ENCODE results near the gene EIF2AK3.
"Not testable (repeated sequence)": the region's sequence is repeated elsewhere in the genome, so short reads cannot be mapped to it uniquely, and the experiment has no call there.

The EIF2AK3 gene

DNA sequence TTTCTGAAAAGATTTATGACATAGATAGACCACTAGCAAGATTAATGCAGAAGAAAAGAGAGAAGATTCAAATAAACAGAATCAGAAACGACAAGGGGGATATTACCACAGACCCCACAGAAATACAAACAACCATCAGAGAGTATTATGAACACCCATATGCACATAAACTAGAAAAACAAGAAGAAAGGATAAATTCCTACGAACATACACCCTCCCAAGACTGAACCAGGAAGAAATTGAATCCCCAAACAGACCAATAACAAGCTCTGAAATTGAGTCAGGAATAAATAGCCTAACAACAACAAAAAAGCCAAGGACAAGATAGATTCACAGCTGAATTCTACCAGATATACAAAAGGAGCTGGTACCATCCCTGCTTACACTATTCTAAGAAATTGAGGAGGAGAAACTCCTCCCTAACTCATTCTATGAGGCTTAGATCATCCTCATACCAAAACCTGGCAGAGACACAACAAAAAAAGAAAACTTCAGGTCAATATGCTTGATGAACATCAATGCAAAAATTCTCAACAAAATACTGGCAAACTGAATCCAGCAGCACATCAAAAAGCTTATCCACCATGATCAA lies 18.1 kb upstream of the EIF2AK3 start:
- peaks cover 11% of the 10 kb centered on the region for H3K4me1 Mint-ChIP-seq (ENCODE audit: low read depth)
- H3K9me3 Mint-ChIP-seq (ENCODE audit: low read depth); H3K27ac Mint-ChIP-seq; H3K4me3 Mint-ChIP-seq; H3K27me3 Mint-ChIP-seq; H3K36me3 Mint-ChIP-seq: not testable (repeated sequence)

DNA sequence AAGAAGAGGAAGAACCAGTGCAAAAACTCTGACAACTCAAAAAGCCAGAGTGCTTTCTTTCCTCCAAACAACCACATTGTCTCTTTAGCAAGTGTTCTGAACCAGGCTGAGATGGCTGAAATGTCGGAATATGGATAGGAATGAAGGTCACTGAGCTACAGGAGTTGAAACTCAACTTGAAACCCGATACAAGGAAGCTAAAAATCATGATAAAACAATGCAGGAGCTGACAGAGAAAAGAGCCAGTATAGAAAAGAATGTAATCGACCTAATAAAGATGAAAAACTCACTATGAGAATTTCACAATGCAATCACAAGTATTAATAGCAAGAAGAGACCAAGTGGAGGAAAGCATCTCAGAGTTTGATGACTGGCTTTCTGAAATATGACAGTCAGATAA lies 15.0 kb upstream of the EIF2AK3 start:
- H3K36me3 Mint-ChIP-seq, result no peaks in the 10 kb centered on the region
- H3K4me3 Mint-ChIP-seq, result no peak overlapping the region
- H3K4me1 Mint-ChIP-seq (ENCODE audit: low read depth), result peaks cover 30% of the 10 kb centered on the region
- peaks cover 1% of the 10 kb centered on the region for H3K27me3 Mint-ChIP-seq
- no peak overlapping the region for H3K27ac Mint-ChIP-seq
- peaks cover 4% of the 10 kb centered on the region for H3K9me3 Mint-ChIP-seq (ENCODE audit: low read depth)

DNA sequence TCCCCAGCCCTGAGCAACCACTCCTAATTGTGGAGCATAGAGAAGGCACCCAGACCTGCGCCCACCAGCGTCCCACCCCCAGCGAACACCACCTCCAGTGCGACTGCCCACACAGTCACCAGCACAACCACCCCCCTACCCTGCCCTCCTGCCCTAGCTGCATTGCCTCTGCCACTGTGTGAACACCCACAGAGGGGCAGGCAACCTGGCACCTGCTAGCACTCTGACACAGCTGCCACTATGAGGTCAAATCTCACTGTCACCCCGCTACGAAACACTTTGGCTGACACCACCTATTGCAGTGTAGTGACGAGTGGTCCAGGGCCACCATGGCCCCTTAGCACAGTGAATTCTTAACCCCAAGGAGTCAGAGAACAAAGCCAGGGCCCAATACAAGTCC lies 14.1 kb upstream of the EIF2AK3 start:
- H3K9me3 Mint-ChIP-seq (ENCODE audit: low read depth), result peaks cover 4% of the 10 kb centered on the region
- H3K4me3 Mint-ChIP-seq, result no peak overlapping the region
- peaks cover 2% of the 10 kb centered on the region for H3K27me3 Mint-ChIP-seq
- no peaks in the 10 kb centered on the region for H3K36me3 Mint-ChIP-seq
- H3K4me1 Mint-ChIP-seq (ENCODE audit: low read depth), result peaks cover 30% of the 10 kb centered on the region
- H3K27ac Mint-ChIP-seq, result no peak overlapping the region

DNA sequence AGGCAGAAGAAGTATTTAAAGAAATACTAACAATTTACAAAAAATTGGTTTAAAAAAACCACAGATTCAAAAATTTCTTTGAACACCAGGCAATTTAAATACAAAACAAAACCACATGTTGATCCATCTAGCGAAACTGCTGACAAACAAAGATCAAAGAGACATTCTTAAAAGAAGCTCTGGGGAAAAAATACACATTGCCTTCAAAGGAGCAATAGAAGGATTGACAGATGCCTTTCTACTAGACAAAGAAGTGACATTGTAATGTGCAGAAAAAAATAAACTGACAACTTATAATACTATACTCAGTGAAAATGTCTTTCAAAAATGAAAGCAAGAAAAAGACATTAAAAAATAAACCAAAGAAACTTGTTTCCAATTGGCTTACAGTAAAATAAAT lies 12.6 kb upstream of the EIF2AK3 start:
- no peaks in the 10 kb centered on the region for H3K36me3 Mint-ChIP-seq
- H3K4me1 Mint-ChIP-seq (ENCODE audit: low read depth), result peaks cover 25% of the 10 kb centered on the region
- H3K9me3 Mint-ChIP-seq (ENCODE audit: low read depth), result peaks cover 4% of the 10 kb centered on the region
- H3K27ac Mint-ChIP-seq, result no peak overlapping the region
- H3K27me3 Mint-ChIP-seq, result peaks cover 2% of the 10 kb centered on the region
- H3K4me3 Mint-ChIP-seq, result no peak overlapping the region

DNA sequence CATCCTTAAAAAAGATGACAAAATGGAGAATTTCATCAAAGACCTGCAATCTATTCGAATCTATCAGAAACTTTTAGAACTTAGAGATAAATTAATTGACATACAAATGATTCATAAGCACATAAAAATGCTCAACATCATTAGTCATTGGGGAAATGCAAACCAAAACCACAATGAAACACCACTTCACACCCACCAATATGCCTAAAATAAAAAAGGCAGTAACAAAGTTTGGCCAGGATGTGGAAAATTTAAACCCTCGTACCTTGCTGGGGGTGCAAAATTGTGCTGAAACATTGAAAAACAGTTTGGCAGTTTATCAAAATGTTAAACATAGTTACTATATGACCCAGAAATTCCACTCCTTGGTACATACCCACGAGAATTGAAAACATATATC lies 11.5 kb upstream of the EIF2AK3 start:
- Mint-ChIP-seq H3K4me1 (ENCODE audit: low read depth) (peaks cover 19% of the 10 kb centered on the region), H3K27me3 (peaks cover 2% of the 10 kb centered on the region), H3K4me3 (peak overlapping the region; percentile 23), H3K36me3 (no peaks in the 10 kb centered on the region), H3K9me3 (ENCODE audit: low read depth) (peaks cover 4% of the 10 kb centered on the region), H3K27ac (peak overlapping the region; percentile 34)

DNA sequence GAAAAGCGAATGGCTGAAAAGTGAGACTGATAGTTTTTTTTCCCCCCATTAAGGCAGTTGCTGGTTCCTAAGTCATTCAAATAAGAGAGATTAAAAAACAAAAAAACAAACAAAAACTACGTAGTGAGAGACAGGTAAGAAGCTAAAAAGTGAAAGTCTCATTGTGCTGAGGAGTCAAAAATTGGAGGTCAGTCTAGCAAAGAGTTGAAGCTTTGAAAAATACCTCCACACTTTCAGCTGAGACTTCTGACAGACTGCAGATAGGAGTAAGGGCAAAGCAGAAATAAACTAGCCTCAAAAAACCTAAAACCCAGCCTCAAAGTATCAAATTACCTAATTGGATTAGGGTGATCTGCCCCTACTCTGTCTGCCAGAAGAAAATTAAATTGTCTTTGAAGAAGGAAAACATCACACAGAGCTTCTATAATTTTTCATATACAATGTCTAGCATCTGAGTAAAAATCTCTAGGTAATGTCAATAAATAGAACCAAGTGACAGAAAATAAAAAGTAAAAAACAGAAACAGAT lies 10.9 kb upstream of the EIF2AK3 start:
- H3K36me3 Mint-ChIP-seq, result no peaks in the 10 kb centered on the region
- peaks cover 4% of the 10 kb centered on the region for H3K9me3 Mint-ChIP-seq (ENCODE audit: low read depth)
- H3K27me3 Mint-ChIP-seq, result peaks cover 2% of the 10 kb centered on the region
- peak overlapping the region; percentile 22 for H3K27ac Mint-ChIP-seq
- peaks cover 19% of the 10 kb centered on the region for H3K4me1 Mint-ChIP-seq (ENCODE audit: low read depth)
- H3K4me3 Mint-ChIP-seq, result peak overlapping the region; percentile 23

DNA sequence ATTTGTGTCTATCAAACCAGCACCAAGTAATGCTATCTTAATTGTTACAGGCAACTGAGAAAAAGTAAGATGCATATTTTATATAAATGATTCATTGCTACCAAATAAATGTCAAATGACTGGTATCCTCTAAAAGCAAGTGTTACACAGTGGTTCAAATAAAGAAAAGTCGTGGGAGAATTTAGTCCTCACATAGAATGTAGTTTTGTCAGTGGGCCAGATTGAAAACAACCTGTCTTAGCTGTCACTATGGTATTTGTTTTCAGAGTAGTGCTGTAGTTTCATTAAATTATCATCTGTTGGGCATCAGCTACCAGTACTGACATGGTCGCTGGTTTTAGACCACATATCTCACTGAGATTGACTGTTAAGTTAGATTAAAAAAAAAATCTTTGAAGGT lies 10.2 kb upstream of the EIF2AK3 start:
- H3K36me3 Mint-ChIP-seq, result no peaks in the 10 kb centered on the region
- peaks cover 19% of the 10 kb centered on the region for H3K4me1 Mint-ChIP-seq (ENCODE audit: low read depth)
- peaks cover 2% of the 10 kb centered on the region for H3K27me3 Mint-ChIP-seq
- H3K9me3 Mint-ChIP-seq (ENCODE audit: low read depth), result peaks cover 4% of the 10 kb centered on the region
- peak overlapping the region; percentile 23 for H3K4me3 Mint-ChIP-seq
- H3K27ac Mint-ChIP-seq, result peak overlapping the region; percentile 41

DNA sequence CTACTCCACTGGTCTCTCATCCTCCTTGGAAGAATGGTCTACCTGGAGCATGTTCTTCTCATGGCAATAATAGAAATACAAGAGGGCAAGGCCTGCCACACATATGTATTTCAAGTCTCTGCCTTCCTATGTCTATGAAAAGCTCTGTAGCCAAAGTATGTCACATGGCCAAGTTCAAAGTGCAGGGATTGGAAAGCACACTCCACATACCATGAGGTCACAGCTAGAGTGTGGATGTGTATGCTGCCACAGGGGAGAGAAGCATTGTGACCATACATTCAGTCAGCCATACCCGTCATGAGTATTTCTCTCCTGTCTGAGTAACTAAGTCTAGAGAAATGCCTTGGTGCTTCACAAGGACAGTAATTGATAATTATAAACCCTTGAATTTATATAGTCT lies 8.8 kb upstream of the EIF2AK3 start:
- H3K27me3 Mint-ChIP-seq, result peaks cover 2% of the 10 kb centered on the region
- peaks cover 19% of the 10 kb centered on the region for H3K4me1 Mint-ChIP-seq (ENCODE audit: low read depth)
- H3K9me3 Mint-ChIP-seq (ENCODE audit: low read depth), result peaks cover 4% of the 10 kb centered on the region
- no peak overlapping the region for H3K27ac Mint-ChIP-seq
- H3K36me3 Mint-ChIP-seq, result no peaks in the 10 kb centered on the region
- H3K4me3 Mint-ChIP-seq, result no peak overlapping the region

DNA sequence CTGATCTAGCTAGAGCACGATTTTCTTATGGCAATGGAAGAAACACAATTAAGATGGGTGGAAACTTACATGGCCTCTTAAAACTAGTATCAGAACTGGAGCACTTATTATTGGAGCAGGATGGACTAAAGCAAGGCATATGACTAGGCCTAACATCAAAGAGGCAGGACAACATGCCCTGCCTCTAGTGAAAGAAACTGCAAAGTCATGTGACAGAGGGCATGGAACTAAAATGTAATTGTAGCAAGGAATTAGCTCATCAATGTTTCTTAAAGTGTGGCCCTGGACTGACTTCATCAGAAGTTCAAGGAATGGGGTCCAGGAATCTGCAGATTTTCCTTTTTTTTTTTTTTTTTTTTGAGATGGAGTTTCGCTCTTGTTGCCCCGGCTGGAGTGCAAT lies 5.3 kb upstream of the EIF2AK3 start:
- Mint-ChIP-seq H3K36me3 (no peaks in the 10 kb centered on the region), H3K4me1 (ENCODE audit: low read depth) (peaks cover 10% of the 10 kb centered on the region), H3K4me3 (no peak overlapping the region), H3K27ac (no peak overlapping the region), H3K27me3 (peaks cover 1% of the 10 kb centered on the region), H3K9me3 (ENCODE audit: low read depth) (no peaks in the 10 kb centered on the region)

DNA sequence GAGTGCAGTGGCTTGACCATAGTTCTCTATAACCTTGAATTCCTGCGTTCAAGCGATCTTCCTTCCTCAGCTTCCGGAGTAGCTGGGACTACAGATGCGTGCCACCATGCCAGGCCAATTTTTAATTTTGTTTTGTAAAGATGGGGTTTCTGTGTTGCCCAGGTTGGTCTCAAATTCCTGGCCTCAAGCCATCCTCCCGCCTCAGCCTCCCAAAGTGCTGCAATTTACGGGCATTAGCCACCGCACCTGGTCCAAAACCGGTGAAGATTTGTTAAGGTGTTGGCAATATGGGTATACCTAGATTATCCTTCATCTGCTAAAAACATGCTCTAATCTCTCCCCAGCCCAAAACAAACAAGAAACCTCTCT lies 1.3 kb upstream of the EIF2AK3 start:
- Mint-ChIP-seq H3K4me1 (ENCODE audit: low read depth) (peaks cover 12% of the 10 kb centered on the region), H3K27me3 (no peaks in the 10 kb centered on the region), H3K9me3 (ENCODE audit: low read depth) (no peaks in the 10 kb centered on the region), H3K36me3 (no peaks in the 10 kb centered on the region), H3K27ac (peak overlapping the region; percentile 84), H3K4me3 (no peak overlapping the region)

DNA sequence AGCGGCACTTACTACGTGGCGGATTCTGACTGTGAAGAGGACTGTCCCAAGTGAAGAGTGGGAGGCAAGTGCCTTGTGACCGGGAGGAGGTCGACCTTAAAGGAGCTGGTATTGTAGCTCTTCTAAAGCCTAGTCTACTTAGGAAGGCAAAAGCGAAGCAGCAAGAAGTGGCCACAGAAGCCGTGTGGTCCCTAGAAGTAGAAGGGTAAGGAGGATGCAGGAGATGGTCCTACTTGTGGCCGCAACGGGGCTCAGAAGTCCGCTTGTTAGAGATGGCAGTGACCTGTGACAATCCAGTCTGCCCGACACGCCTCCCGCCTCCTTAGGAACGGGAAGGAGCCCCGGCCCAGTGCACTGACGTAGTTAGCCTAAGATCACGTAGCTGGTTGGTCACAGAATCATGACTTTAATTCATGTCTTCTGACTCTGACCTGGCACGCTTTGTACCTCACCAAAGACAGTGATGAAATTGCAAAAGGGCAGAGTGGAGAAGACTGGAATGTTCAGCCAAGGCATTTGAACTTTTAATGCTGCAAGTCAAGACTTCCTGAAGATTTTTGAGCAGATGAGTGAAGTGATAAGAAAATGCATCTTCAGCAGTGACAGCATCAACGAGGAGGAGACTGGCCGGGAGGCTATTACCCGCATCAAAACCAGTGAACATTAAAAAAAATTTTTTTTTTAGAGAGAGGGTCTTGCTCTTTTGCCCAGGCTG lies 749 bp upstream of the EIF2AK3 start:
- Mint-ChIP-seq H3K27me3 (no peaks in the 10 kb centered on the region), H3K4me3 (no peak overlapping the region), H3K4me1 (ENCODE audit: low read depth) (peaks cover 12% of the 10 kb centered on the region), H3K36me3 (no peaks in the 10 kb centered on the region), H3K9me3 (ENCODE audit: low read depth) (no peaks in the 10 kb centered on the region), H3K27ac (no peak overlapping the region)

DNA sequence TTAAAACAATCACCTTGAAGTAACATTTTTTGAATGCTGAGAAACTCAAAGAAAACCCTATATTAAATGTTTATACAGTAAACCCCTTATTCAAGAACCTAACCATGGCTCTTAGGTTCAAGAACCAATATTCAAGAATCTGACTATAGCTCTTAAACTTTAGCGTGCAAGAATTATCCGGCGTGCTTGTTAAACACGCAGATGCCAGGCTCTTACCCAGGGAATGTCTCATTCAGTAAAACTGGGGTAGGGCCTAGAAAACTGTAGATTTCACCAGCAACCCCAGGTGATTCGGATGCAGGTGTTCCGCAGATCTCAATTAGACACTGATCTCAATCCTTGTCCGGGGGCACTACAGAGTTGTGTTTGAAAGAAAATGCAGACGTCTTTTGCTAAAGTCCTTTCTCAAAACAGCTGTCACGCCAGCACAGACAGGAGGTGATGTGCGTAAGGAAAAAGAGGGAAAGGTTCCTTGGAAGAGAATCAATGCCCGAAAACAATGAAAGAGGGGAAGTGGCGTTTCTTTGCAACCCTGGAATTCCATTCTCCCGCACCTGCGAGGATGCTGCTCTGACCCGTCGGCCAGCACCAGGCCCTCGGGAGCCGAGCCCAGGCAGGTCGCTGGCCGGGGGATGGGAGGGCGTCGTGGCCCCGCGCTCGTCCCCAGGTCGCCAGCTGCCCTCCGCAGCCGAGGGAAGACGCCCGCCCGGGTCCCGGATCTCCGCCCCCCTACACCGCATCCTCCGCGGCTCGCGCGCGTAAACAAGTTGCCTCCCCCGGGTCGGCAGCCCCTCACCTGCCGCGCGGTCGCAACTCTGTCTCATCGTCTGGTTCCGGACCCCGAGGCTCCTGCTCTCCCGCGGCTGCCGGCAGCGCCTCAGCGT lies 851 bp downstream of the EIF2AK3 start:
- peaks cover 14% of the 10 kb centered on the region for H3K4me1 Mint-ChIP-seq (ENCODE audit: low read depth)
- H3K9me3 Mint-ChIP-seq (ENCODE audit: low read depth), result no peaks in the 10 kb centered on the region
- H3K27me3 Mint-ChIP-seq, result no peaks in the 10 kb centered on the region
- peak overlapping the region; percentile 95 for H3K27ac Mint-ChIP-seq
- H3K4me3 Mint-ChIP-seq, result peak overlapping the region; percentile 97
- H3K36me3 Mint-ChIP-seq, result no peaks in the 10 kb centered on the region

DNA sequence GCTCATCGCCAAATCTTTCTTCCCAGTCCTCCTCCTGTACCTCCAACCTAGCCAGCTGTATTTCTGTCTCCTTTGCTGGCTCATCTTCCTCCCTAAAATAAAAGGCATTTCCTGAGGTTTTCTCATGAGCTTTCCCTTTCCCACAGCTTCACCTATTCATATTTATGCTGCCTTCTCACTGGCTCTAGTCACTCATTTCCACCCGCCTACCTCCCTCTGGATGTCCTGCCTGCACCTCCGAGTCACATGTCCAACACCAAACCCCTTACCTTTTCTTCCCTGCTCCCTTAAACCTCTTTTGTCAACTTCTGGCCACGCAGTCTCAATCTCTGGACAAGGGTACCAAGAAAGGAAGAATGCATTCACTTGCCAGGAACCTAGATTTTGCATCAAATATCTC lies 2.8 kb downstream of the EIF2AK3 start:
- no peaks in the 10 kb centered on the region for H3K9me3 Mint-ChIP-seq (ENCODE audit: low read depth)

DNA sequence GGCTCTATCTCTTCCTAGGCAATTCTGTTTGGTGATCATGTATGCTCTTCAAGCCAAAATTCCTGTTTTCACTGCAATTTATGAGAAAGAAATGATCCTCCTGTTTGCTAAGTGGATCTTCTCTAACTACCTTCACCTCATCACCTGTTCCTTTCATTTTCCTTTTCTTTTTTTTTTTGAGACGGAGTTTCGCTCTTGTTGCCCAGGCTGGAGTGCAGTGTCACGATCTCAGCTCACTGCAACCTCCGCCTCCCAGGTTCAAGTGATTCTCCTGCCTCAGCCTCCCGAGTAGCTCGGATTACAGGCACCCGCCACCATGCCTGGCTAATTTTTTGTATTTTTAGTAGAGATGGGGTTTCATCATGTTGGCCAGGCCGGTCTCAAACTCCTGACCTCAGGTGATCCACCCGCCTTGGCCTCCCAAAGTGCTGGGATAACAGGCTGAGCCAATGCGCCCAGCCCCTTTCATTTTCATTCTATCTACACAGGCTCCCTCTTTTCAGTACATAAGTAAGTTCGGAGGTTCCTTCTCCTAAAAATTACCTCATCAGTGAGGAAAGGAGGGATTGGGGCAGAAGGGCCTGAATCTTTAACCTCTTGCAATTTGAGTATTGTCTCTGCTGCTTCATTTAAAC lies 3.3 kb downstream of the EIF2AK3 start:
- H3K9me3 Mint-ChIP-seq (ENCODE audit: low read depth); H3K4me3 Mint-ChIP-seq; H3K27ac Mint-ChIP-seq; H3K27me3 Mint-ChIP-seq; H3K36me3 Mint-ChIP-seq: not testable (repeated sequence)
- peaks cover 26% of the 10 kb centered on the region for H3K4me1 Mint-ChIP-seq (ENCODE audit: low read depth)

More for the DNA sequence above, 2.8 kb downstream of the EIF2AK3 start:
- H3K27ac Mint-ChIP-seq, result no peak overlapping the region
- peaks cover 26% of the 10 kb centered on the region for H3K4me1 Mint-ChIP-seq (ENCODE audit: low read depth)
- no peaks in the 10 kb centered on the region for H3K27me3 Mint-ChIP-seq
- no peak overlapping the region for H3K4me3 Mint-ChIP-seq
- H3K36me3 Mint-ChIP-seq, result no peaks in the 10 kb centered on the region

DNA sequence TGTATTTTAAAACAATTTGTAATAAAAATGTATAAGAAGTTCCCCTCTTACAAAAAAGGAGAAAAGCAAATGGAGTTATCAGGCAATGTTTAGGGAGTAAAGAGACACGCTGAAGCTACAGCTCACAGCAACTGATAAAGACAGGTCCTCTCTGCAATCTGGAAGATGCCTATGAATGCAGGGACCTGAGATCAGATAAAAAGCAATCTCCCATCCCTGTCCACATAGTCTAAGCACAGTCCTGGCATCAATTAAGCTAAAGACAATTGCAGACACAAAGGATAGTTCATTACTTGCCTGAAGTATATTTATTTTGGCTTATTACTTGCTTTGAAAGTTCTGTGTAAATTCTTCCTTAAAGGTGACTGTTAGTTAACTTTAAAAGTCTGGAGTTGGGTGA lies 5.0 kb downstream of the EIF2AK3 start:
- H3K27me3 Mint-ChIP-seq, result no peaks in the 10 kb centered on the region
- peaks cover 36% of the 10 kb centered on the region for H3K4me1 Mint-ChIP-seq (ENCODE audit: low read depth)
- H3K27ac Mint-ChIP-seq, result no peak overlapping the region
- H3K9me3 Mint-ChIP-seq (ENCODE audit: low read depth), result no peaks in the 10 kb centered on the region
- no peaks in the 10 kb centered on the region for H3K36me3 Mint-ChIP-seq
- H3K4me3 Mint-ChIP-seq, result no peak overlapping the region

Measured in activated naive CD8-positive, alpha-beta T cell (primary cell).